ENCODE measurements around the gene CROCC.
"Not testable (repeated sequence)": the region's sequence is repeated elsewhere in the genome, so short reads cannot be mapped to it uniquely, and the experiment has no call there.

Gene CROCC, protein sequence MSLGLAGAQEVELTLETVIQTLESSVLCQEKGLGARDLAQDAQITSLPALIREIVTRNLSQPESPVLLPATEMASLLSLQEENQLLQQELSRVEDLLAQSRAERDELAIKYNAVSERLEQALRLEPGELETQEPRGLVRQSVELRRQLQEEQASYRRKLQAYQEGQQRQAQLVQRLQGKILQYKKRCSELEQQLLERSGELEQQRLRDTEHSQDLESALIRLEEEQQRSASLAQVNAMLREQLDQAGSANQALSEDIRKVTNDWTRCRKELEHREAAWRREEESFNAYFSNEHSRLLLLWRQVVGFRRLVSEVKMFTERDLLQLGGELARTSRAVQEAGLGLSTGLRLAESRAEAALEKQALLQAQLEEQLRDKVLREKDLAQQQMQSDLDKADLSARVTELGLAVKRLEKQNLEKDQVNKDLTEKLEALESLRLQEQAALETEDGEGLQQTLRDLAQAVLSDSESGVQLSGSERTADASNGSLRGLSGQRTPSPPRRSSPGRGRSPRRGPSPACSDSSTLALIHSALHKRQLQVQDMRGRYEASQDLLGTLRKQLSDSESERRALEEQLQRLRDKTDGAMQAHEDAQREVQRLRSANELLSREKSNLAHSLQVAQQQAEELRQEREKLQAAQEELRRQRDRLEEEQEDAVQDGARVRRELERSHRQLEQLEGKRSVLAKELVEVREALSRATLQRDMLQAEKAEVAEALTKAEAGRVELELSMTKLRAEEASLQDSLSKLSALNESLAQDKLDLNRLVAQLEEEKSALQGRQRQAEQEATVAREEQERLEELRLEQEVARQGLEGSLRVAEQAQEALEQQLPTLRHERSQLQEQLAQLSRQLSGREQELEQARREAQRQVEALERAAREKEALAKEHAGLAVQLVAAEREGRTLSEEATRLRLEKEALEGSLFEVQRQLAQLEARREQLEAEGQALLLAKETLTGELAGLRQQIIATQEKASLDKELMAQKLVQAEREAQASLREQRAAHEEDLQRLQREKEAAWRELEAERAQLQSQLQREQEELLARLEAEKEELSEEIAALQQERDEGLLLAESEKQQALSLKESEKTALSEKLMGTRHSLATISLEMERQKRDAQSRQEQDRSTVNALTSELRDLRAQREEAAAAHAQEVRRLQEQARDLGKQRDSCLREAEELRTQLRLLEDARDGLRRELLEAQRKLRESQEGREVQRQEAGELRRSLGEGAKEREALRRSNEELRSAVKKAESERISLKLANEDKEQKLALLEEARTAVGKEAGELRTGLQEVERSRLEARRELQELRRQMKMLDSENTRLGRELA (N-terminal part only)

DNA sequence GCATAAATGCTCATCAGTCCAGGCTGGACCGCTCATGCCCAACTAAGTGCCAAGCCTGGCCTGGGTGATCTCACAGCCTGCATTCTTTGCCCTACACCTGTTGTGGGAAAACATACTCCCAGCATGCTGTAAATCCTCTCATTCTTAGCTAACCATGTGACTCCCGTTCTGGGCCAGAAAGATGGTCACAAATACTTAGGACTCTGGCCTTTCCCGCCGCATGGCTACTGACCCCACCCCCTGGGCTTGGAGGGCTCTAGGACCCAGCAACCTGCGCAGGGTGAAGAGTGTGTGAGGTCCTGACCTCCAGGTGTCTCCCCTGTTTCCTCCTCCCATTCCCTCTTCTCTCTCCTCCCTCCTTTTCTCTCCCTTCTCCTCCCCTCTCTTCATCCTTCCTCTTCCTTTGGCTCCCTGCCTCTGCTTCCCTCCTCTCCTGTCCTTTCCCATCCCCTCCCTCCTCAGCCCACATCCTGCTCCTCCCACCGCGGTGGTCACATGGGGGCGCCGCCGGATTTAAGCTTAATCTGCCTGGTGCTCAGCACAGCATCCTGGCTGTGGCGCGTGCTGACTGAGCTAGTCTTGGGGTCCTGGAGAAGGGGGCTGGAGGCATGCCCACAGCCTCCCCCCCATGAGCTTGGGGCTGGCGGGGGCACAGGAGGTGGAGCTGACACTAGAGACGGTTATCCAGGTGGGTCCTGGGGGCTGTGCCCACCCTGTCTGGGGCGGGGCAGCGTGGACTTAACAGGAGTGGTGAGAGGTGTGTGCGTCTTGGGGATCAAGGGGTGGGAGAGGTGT, at the start of gene CROCC:
Gene CROCC (plus strand): TSS at position 541 of the 795 bp plus-strand sequence. CDS start 88 bp downstream, at position 629.
- peak in 29 of 42 donors; percentile 16 to 76 (median 52) for DNase-seq
- intact Hi-C loops (cut with DNase I), result no loop called here

DNA sequence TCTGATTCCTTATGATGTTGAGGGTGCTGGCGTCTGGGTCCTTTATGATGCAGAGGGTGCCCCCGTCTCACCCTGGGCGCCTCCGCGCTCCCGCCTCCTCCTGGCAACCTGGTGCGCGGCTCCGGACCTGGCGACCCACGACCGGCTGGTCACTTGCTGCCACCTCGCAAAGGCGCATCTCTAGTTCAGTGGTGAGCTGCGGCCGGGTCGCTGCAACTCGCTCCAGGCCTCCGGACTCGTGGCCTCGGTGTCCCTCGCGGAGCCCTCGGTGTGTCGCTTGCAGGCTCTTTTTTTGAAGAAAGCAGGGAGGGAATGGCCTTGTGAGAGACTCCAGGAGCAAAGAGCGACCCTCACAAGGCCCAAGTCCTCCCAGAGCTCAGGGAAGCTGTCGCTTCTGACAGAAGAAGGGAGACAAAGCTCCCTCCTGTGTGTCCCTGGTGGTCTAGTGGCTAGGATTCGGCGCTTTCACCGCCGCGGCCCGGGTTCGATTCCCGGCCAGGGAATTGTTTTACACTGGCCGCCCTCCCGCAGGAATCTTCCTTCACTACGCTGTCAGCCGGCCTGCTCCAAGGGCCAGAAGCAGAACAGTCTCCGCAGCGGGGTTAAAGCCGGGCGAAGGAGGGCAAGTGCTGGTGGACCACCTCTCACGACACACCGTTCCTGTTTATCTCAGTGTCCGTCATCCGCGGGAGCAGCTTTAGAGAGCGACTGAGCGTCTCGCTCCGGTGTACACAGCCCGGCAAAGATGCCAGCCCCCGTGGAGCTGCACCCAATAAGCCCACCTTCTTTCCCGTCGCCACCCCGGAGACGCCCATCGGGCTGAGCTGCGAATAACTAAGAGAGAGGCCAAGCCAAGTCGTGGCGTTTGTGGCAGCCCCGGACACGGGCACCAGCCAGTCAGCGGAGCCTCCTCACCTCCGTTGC, 49.3 kb upstream of the CROCC start:
- intact Hi-C loops (cut with DNase I), result not testable (repeated sequence)
- DNase-seq, result peak in 41 of 42 donors; percentile 30 to 92 (median 73)

DNA sequence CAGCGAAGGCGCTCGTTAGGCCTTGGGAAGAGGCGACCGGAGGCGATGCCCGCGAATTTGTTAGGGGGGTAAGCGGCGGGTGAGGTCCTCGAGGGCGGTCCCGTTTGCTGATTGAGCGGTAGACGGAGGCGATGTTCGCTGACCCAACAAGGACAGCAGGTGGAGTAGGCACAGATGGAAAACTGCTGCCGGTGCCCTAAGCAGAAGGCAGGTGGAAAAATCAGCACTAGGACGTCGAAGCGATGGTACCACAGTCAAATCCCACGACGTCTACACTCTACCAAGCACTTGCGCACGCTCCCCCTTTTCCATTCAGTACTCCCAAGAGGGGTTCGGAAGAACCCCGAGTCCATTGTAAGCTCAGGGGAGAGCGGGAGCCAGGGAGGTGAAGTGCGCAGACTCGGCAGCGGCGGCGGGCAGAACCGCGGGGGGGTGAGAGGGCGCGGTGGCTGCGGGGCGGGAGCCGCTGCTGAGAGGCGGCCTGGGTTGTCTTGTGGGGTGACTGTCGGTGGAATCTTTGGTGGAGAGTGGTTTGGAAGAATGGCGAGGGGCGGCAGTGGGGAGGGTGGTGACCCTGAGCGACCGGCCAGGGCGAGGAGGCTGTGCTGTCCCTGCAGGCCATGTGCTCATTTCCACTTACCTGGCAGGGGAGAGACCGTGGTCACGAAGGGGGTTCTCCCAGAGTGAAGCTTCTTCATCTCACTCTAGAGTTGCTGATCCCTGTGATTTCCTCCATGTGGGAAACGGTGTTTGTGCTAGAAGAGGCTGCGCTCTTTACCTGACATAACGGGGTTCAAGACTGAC, 48.5 kb upstream of the CROCC start:
- DNase-seq, result peak in 39 of 42 donors; percentile 40 to 94 (median 81)
- intact Hi-C loops (cut with DNase I), result not testable (repeated sequence)

DNA sequence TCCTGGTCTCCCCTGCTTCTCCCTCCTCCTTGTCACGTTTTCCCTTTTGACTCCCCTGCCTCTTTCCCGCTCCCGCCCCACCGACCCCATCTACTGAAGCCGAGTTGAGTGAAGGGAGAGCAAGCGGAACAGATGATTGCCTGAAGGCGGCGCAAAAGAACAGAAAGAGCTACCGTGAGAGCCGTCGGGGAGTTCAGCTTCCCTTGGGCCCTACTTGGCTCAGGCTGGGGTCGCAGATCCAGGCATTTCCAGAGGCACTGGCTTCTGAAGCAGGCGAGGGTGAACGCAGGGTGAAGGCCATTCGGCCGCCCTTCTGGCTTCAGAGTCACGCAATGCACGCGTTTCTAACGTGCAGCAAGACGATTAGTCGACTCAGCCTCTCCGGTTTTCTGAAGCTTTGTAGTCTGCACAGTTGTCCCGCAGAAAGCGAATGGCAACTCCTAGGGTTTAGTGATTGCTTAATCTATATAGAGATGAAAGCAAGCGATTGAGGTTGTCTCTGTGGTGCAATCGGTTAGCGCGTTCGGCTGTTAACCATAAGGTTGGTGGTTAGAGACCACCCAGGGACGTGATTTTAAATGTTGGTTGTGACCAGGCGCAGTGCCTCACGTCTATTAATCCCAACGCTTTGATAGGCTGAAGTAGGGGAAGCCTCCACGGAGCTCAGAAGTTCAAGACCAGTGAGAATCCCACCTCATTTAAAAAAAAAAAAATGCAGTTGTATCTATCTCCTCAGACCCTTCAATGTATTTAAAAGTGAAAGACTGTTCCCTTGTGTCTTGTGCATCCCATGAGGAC, 46.6 kb upstream of the CROCC start:
- DNase-seq; intact Hi-C loops (cut with DNase I): not testable (repeated sequence)

DNA sequence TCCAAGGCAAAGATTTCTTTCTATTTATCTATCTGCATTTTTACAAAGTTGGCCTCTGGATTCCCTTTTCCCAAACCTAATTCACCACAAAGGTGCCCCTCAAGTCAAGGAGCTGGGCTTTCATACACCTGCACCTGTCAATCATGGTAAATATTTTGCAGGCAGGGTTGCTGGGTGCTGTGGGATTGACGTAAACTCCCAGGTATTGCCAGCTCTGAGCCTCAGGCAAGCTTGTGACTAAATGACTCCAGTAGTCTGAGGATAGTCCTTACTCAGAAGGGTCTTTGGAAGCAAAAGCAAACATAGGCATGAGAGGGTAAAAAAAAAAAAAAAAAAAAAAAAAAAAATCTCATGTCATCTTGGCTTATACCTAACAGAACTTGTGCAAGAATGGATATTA, 40.0 kb upstream of the CROCC start:
- DNase-seq; intact Hi-C loops (cut with DNase I): not testable (repeated sequence)

DNA sequence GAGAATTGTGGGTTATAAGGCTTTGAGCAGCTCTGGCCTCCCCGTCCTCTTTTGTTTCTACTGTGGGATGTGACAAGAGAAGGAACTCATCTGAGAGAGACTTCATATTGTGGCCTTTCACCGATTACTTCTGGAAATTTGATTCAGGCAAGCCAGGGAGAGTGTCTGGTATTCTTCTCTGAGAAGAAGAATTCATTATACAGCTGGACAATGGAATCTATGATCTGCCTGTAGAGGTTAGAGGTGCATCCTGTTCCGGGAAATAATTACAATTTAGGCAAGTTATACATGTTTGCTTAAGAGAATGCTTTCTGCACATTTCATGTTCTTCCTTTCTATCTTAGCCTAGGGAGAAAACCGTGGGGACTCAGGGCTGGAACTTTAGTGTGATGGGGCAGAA, 38.7 kb upstream of the CROCC start:
- intact Hi-C loops (cut with DNase I), result no loop called here
- no peak for DNase-seq

DNA sequence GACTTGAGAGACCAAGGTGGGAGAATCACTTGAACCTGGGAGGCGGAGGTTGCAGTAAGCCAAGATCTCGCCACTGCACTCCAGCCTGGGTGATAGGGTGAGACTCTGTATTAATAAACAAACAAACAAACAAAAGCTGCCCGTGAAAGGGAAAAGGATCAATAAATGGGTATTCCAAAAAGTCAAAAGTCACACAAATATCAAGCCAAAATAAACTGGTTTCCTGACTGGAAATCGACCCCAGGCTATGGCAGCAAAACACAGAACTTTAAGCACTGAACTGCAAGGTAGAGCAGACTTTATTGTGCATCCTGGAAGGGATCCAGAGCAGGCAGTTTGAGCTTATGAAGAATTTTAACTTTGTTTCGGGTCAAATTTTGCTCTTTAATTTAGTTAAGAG, 37.2 kb upstream of the CROCC start:
- intact Hi-C loops (cut with DNase I); DNase-seq: not testable (repeated sequence)

DNA sequence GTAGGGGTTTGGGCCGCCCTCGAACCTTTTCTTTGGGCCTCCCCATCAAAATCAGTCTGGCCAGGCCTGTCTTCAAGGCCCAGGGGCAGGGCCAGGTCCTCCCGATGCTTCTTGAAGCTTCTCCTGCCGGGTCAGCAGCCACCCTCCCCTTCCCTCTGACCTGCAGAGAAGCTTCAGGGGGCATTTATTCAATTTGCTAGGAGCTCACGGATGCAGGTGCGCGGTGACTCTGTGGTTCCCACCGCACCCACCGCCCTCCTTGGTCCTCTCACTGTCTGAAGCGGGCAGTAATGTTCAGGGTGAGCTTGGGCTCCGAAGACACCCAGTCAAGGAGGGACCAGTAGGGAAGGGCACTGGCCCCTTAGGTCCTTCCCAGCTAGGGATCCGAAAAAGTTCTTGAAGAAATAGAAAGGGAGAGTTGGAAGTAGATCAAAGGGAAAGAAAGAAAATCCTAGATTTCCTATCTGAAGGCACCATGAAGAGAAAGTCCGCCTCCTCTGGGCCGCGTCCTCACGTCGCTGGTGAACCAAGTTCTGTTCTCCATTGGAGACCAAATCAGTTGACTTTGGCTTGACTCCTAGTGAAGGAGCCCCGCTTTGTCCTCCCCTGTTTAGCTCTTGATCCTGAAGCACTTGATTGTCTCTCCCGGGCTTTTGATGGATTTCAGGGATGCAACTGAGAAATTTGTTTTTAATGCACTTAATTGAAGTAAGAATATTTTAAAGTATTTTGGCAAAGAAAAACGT, 34.7 kb upstream of the CROCC start:
- DNase-seq, result no peak
- intact Hi-C loops (cut with DNase I), result no loop called here

DNA sequence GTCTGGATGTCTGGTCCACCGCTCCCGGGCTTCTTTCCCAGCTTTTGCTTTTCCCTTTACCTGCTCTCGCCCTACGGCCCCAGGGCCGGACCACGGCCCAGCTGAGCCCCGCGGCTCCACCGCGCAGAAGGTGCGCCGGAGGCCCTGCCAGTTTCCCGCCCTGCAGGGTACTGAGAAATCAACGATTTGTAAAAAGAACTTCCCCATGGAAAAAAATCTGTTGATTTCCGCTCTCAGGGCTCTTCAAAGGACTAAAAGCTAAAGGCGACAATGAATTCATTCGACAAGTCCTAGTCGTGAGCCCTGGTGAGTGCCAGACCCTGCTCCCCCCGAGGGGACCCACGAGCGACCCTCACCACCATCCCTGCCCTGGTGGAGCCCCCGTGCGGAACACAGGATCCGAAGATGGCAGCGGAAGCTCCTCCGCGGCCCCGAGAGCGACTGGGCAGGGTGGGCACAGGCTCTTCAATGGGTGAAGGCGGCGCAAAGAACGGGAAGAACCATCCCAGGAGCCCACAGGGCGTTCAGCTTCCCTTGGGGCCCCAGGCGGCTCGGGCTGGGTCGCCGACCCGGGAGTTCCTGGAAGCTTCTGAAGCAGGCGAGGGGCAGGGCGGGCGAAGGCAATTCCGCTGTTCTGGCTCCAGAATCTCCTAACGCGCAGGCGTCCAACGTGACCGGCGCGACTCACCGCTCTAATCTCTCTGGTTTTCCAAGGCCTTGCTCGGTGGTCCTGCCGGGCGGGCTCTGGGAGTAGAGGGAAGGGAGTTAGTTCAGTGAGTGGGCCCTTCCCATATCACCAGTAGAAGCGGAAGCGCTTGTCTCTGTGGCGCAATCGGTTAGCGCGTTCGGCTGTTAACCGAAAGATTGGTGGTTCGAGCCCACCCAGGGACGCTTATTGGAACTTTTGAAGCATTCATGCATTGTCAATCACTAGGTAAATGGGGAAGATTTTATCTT, 32.6 kb upstream of the CROCC start:
- intact Hi-C loops (cut with DNase I), result no loop called here

DNA sequence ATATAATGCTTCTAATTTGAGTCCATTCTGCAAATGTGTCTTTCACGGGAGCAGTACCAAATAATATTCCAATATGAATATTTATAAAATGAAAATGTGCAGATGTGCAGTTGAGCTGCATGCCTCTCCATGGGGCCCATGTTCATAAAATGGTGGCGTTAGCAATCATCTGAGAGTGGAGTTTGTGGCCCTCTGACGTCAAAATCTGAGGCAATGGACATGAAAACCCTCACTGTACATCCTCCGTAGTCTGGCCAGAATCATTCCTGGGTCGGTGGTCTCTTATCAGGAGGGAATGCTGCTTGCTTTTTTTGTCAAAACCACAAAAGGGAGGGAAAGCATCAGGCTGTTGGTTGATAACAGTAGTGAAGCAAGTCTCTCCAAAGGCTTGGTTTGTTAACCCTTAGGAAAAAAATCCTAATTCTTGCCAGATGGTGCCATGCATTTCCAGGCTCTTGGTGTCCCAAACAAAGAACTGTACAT, 31.2 kb upstream of the CROCC start:
- intact Hi-C loops (cut with DNase I); DNase-seq: not testable (repeated sequence)

More for the DNA sequence above, 32.6 kb upstream of the CROCC start:
- peak; percentile 43 to 94 (median 80) for DNase-seq

DNA sequence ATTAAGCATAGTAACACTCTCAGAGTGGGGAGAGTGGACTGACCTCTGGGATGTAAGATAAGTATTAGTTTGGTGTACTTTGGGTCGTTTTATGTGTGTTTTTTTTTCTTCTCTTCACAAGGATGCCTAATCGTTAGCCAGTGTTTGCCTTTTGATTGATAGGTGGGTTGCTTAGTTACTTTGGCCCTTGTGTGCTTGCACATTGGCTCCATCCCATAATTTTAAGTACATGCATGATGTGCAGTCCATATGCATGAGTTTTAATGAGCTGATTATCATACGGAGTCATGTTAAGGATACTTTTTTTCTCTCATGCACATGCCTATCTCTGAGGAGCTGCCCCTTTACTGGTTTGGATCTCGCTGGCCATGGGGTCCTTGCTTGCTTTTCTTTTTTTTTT, 30.7 kb upstream of the CROCC start:
- intact Hi-C loops (cut with DNase I); DNase-seq: not testable (repeated sequence)

DNA sequence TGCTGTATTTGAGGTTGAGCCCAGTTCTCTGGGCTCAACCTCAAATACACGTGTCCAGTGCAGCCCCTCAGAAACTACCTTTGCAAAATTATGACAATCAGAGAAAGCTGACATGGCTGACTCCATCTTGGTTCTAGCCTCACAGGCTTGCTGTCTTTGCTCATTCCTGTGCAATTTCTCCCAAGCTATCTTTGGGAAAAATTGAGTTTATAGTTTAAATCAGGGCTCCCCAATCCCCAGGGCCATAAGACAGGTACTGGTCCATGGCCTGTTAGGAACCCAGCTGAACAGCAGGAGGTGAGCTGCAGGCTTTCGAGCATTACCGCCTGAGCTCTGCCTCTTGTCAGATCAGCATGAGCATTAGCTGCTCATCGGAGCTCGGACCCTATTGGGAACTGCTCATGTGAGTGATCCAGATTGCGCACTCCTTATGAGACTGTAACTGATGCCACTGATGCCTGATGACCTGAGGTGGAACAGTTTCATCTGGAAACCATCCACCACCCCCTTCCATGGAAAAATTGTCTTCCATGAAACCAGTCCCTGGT, 28.7 kb upstream of the CROCC start:
- DNase-seq; intact Hi-C loops (cut with DNase I): not testable (repeated sequence)

DNA sequence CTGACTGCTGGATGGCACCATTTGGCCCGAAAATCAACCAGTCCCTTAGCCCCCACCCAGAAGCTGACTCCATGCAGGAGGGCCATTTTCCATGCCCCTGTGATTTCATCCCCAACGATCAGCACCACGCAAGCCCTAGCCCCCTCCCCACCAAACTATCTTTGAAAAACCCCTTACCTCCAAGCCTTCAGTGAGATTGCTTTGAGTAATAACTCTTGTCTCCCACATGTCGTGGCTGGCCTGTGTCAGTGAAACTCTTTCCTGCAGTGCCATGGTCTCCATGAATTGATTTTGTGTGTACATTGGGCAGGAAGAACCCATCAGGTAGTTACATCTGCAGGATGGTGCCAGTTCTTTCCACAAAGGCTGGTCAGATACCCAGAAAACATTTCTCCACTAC, 27.9 kb upstream of the CROCC start:
- DNase-seq; intact Hi-C loops (cut with DNase I): not testable (repeated sequence)
